ENCODE results near the gene PLAC9. TPM values are rescaled to one million over a fixed set of nuclear protein-coding genes. Genes with fewer than 3 reads are reported as not detected.

Gene PLAC9
- total RNA-seq, 1 donor: 19.2 TPM

GRCh38 chr10:80100116-80100515 is 32.4 kb upstream of the PLAC9 start:
- no peak for DNase-seq (ENCODE audit: insufficient read length, low spot score, missing footprints)
- Histone ChIP-seq H3K79me2 (ENCODE audit: insufficient read depth, low read length) (no peaks in the 10 kb centered on the region), H3K9me3 (ENCODE audit: low read depth, low read length) (no peaks in the 10 kb centered on the region), H3K36me3 (ENCODE audit: insufficient read depth, low read length) (no peaks in the 10 kb centered on the region), H3K4me3 (ENCODE audit: insufficient read depth, low read length) (no peak overlapping the region), H4K20me1 (ENCODE audit: insufficient read depth, low read length) (no peaks in the 10 kb centered on the region), H3K4me1 (ENCODE audit: insufficient read depth, low read length) (peaks cover 14% of the 10 kb centered on the region), H2AFZ (ENCODE audit: low read length) (no peak overlapping the region), H3K4me2 (ENCODE audit: insufficient read depth, low read length) (no peak overlapping the region), H3K27me3 (ENCODE audit: insufficient read depth, low read length) (no peaks in the 10 kb centered on the region), H3K27ac (ENCODE audit: low read depth, low read length) (no peak overlapping the region)
- TF ChIP-seq, protein P1, sequence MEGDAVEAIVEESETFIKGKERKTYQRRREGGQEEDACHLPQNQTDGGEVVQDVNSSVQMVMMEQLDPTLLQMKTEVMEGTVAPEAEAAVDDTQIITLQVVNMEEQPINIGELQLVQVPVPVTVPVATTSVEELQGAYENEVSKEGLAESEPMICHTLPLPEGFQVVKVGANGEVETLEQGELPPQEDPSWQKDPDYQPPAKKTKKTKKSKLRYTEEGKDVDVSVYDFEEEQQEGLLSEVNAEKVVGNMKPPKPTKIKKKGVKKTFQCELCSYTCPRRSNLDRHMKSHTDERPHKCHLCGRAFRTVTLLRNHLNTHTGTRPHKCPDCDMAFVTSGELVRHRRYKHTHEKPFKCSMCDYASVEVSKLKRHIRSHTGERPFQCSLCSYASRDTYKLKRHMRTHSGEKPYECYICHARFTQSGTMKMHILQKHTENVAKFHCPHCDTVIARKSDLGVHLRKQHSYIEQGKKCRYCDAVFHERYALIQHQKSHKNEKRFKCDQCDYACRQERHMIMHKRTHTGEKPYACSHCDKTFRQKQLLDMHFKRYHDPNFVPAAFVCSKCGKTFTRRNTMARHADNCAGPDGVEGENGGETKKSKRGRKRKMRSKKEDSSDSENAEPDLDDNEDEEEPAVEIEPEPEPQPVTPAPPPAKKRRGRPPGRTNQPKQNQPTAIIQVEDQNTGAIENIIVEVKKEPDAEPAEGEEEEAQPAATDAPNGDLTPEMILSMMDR (IDR thresholded peaks at IDR 0.05; ENCODE audit: extremely low read depth, low read depth, low read length): no peak

DNA sequence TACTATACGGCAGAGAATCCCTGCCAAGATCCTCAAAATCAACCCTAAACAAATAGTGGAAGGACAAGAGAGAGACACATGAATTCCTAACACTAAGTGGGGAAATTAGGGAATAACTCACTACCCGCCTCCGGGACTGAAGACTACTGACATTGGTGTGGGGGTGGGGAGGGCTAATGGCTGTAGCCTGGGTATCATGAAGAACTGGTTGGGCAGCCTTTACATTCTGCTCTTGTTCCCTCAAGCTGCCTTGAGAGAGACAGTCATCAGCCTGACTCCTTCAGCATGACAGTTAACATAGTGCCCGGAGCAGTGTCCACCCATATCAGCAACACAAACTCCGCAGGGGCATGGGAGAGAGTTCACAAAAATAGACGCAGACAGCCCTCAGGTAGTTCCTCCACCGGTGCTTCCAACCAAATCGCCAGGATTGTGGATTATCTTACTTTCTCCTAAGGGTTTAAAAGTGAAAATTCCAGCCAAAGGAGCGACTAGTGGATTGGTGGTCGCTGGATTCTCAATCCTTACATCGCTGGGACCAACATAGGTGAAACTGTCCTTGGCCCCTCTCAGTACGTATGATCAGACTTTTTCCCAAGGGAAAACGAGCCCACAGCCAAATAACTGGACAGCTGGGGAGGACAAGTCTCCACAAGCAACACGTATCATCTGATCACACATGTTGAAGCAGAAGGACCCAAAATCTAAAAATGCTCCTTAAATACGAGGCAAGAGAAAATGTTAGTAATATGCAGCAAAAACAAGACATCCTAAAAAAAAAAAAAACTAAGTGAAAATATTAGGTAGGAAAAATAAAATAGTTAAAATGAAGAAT is 31.5 kb upstream of the PLAC9 start:
- Histone ChIP-seq H2AFZ (ENCODE audit: low read length) (no peak overlapping the region), H3K4me2 (ENCODE audit: insufficient read depth, low read length) (no peak overlapping the region), H3K4me3 (ENCODE audit: insufficient read depth, low read length) (no peak overlapping the region), H4K20me1 (ENCODE audit: insufficient read depth, low read length) (no peaks in the 10 kb centered on the region), H3K36me3 (ENCODE audit: insufficient read depth, low read length) (no peaks in the 10 kb centered on the region), H3K27ac (ENCODE audit: low read depth, low read length) (no peak overlapping the region), H3K9me3 (ENCODE audit: low read depth, low read length) (no peaks in the 10 kb centered on the region), H3K4me1 (ENCODE audit: insufficient read depth, low read length) (peaks cover 14% of the 10 kb centered on the region), H3K27me3 (ENCODE audit: insufficient read depth, low read length) (no peaks in the 10 kb centered on the region), H3K79me2 (ENCODE audit: insufficient read depth, low read length) (no peaks in the 10 kb centered on the region)
- DNase-seq (ENCODE audit: insufficient read length, low spot score, missing footprints): peak; percentile 54
- TF ChIP-seq, protein P1 (IDR thresholded peaks at IDR 0.05; ENCODE audit: extremely low read depth, low read depth, low read length): no peak

DNA sequence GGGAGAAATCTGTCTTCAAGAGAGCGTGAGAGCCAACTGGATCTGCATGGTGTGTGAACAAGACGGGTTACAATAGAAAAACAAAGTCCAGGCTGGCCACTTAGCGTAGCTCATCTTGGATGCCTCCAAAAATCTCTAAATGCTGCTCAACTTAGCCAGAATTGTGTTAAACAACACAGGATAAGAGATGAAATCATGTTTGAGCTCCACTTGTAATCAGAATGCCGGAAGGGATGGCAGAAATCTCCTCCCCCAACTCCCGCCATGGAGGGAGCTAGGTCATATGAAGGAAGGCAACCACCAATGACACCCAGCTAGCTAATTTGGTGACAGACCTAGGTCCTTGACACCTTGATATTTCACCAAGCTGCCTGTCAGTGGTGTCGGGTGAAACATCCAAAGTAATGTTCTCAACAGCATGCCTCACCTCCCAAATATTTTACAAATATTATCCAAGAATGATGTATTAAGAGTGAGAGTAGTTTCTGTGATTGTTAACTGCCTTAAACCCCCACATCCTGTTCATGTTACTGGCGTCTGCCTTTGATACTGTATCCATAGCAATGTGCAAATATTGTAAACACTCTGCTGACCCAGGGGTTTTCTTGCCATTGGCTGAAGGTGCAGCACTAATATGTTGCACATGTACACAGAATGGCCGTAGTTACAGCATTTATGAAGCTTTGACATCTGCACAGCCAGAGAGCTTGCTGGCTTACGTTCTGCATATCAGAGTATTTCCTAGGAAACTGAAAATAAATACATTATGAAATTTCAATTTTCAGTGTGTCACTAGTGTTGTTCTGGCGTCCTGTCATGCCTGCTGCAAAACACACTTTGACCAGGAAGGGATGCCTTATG is 28.2 kb upstream of the PLAC9 start:
- peak overlapping the region; percentile 32 for H3K4me2 ChIP-seq (ENCODE audit: insufficient read depth, low read length)

More for the DNA sequence above, 28.2 kb upstream of the PLAC9 start:
- Histone ChIP-seq H2AFZ (ENCODE audit: low read length) (peak overlapping the region; percentile 5), H3K27me3 (ENCODE audit: insufficient read depth, low read length) (no peaks in the 10 kb centered on the region), H3K79me2 (ENCODE audit: insufficient read depth, low read length) (no peaks in the 10 kb centered on the region), H3K4me1 (ENCODE audit: insufficient read depth, low read length) (peaks cover 14% of the 10 kb centered on the region), H3K27ac (ENCODE audit: low read depth, low read length) (peak overlapping the region; percentile 38), H3K36me3 (ENCODE audit: insufficient read depth, low read length) (no peaks in the 10 kb centered on the region), H4K20me1 (ENCODE audit: insufficient read depth, low read length) (no peaks in the 10 kb centered on the region), H3K4me3 (ENCODE audit: insufficient read depth, low read length) (no peak overlapping the region), H3K9me3 (ENCODE audit: low read depth, low read length) (peaks cover 10% of the 10 kb centered on the region)
- TF ChIP-seq, protein P1 (IDR thresholded peaks at IDR 0.05; ENCODE audit: extremely low read depth, low read depth, low read length): no peak
- peak; percentile 72 for DNase-seq (ENCODE audit: insufficient read length, low spot score, missing footprints)
